ENCODE results near the gene SSTR3. TPM values are rescaled to one million over a fixed set of nuclear protein-coding genes. Genes with fewer than 3 reads are reported as not detected.
"Not testable (repeated sequence)": the region's sequence is repeated elsewhere in the genome, so short reads cannot be mapped to it uniquely, and the experiment has no call there.

Gene SSTR3
- total RNA-seq, 4 donors from 2014 or later, result 0.12 to 0.28 TPM; not detected in 2

DNA sequence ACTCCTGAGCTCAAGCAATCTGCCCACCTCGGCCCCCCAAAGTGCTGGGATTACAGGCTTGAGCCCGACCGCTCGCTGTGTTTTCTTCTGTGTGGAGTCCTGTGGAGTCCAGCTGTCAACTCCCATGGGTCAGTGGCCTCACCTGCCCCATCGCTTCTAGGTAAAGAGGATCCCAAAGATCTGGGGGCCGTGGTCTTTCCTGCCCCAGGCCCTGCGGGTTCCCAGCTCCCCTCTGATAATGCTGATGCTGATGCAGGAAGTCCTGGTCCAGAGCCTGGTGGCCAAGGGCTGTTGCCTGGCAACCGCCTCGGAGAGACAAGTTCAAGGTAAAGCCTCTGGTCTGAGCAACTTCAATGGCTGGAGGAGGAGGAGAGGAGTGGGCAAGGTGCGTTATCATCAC, 9.6 kb downstream of the SSTR3 start:
- DNase-seq (ENCODE audit: low spot score) (no peak), ATAC-seq (ENCODE audit: low FRiP score) (no peak)
- no peak for TF ChIP-seq CTCF (IDR thresholded peaks at IDR 0.05)

- TF ChIP-seq CTCF (IDR thresholded peaks at IDR 0.05), result no peak
- DNase-seq (ENCODE audit: low spot score) (no peak), ATAC-seq (ENCODE audit: low FRiP score) (no peak)
These were observed 10.2 kb downstream of the SSTR3 start for GRCh38 chr22:37202001-37202555.

- not testable (repeated sequence) for ATAC-seq (ENCODE audit: low FRiP score); DNase-seq (ENCODE audit: low spot score)
These were observed 10.8 kb downstream of the SSTR3 start for GRCh38 chr22:37201443-37201820.

GRCh38 chr22:37199760-37200108, 12.5 kb downstream of the SSTR3 start:
- DNase-seq (ENCODE audit: low spot score) (no peak), ATAC-seq (ENCODE audit: low FRiP score) (no peak)
- no peak for TF ChIP-seq CTCF (IDR thresholded peaks at IDR 0.05)

DNA sequence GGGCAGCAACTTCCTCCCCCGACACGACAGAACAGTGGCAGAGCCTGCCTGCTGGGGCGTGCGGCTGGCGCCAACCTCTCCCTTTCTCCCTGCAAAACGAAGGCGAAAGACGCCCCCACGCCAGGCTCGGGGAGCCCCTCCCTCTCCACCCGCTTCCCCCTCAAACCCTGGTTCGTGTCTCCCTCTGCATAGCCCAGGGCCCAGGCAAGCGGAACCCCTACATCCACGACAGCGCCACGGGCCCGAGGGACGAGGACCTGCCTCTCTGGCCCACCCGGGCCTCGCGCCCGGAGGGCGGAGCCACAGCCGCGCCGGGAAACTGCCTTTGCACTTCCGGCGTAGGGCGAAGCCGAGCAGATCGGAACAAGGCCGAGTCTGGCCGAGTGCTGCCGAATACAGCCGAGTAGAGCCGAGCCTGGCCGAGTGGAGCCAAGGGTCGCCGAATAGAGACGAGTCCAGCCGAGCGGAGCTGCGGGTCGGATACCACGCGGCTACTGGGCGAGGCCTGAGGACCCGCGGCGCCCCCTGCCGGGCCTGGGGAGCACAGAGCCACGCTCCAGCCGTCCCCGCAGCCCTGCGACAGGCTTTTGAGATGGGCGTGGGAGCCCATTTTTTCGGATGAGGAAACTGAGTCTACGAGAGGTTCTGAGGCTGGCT, 13.0 kb downstream of the SSTR3 start:
- TF ChIP-seq CTCF (IDR thresholded peaks at IDR 0.05), result peak in 2 of 3 donors; percentile 64 to 77
- ATAC-seq (ENCODE audit: low FRiP score), result peak; percentile 91
- DNase-seq (ENCODE audit: low spot score), result peak; percentile 99

DNA sequence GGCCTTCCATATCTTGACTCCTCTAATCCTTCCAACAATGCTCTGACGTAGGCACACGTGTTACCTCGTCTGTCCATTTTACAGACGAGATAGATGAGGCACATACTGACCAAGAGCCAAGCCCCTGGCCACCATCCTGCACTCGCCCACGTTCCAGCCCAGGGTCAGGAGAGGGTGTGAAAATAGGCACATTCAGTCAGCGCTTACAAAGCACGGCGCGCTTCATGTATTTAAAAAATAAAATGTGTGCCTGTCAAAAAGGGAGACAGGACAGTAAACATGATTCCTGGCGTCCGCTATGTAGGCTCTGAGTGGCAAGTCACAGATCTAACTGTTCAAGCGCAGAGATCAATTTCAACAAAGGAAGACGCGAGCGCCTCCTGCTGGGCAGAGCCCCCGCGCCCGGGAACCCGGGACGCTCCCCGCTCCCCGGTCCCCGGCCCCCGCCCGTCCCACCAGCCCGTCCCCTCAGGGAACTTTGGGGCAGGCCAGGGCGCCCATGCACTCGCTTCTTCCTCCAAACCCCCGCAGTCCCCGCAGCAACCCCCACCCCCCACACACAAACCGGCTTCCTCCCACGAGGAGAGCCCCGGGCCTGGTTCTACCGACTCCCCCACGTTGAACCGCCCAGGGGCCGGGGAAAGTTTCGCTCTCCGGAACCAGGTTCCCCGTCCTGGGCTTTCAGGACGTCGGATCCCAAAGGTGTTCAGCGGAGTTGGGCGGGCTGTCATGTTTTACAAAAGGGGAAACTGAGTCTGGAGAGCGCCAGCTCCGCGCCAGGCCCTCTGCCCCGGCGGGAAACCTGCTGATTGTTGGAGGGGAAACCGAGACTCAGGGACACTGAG, 13.8 kb downstream of the SSTR3 start:
- DNase-seq (ENCODE audit: low spot score), result peak; percentile 86
- no peak for TF ChIP-seq CTCF (IDR thresholded peaks at IDR 0.05)
- ATAC-seq (ENCODE audit: low FRiP score), result peak; percentile 36

GRCh38 chr22:37197451-37198257, 14.6 kb downstream of the SSTR3 start:
- DNase-seq (ENCODE audit: low spot score) (peak; percentile 40), ATAC-seq (ENCODE audit: low FRiP score) (peak; percentile 32)

More at GRCh38 chr22:37197451-37198257, 14.6 kb downstream of the SSTR3 start:
- TF ChIP-seq CTCF (IDR thresholded peaks at IDR 0.05), result no peak
